ENCODE measurements around the gene KCTD18.

The KCTD18 gene

GRCh38 chr2:200476836-200477235, 33.0 kb downstream of the KCTD18 start:
- Histone ChIP-seq H3K27me3 (ENCODE audit: low read depth) (no peaks in the 10 kb centered on the region), H3K9me3 (no peaks in the 10 kb centered on the region), H3K4me3 (no peak overlapping the region), H3K36me3 (replicated peaks) (0 out of 2 replicates have a peak, but pooled peaks cover 6% of the 10 kb centered on the region), H3K4me1 (no peaks in the 10 kb centered on the region)
- in situ Hi-C loops (cut with MboI; ENCODE audit: low sequenced_read_pairs): loop anchor here (10.0 kb wide), 1 partner anchor 162 kb away; no protein-coding TSS in a partner anchor
- no peak for DNase-seq (ENCODE audit: low spot score in 2 of 2)

GRCh38 chr2:200475795-200476194, 34.1 kb downstream of the KCTD18 start:
- Histone ChIP-seq H3K36me3 (replicated peaks) (0 out of 2 replicates have a peak, but pooled peaks cover 6% of the 10 kb centered on the region), H3K4me1 (no peaks in the 10 kb centered on the region), H3K4me3 (no peak overlapping the region), H3K9me3 (no peaks in the 10 kb centered on the region), H3K27me3 (ENCODE audit: low read depth) (no peaks in the 10 kb centered on the region)
- in situ Hi-C loops (cut with MboI; ENCODE audit: low sequenced_read_pairs): loop anchor here (10.0 kb wide), 1 partner anchor 161 kb away; no protein-coding TSS in a partner anchor
- no peak for DNase-seq (ENCODE audit: low spot score in 2 of 2)

GRCh38 chr2:200472853-200473464, 36.9 kb downstream of the KCTD18 start:
- no peaks in the 10 kb centered on the region for H3K9me3 ChIP-seq
- H3K4me3 ChIP-seq: no peak overlapping the region
- peaks cover under 1% of the 10 kb centered on the region; the same call in 1 of the 2 replicates for H3K36me3 ChIP-seq (replicated peaks)
- DNase-seq (ENCODE audit: low spot score in 2 of 2): no peak
- in situ Hi-C loops (cut with MboI; ENCODE audit: low sequenced_read_pairs): loop anchor here (5.0 to 10.0 kb wide), 2 partner anchors 158 to 496 kb away; no protein-coding TSS in a partner anchor
- no peaks in the 10 kb centered on the region for H3K27me3 ChIP-seq (ENCODE audit: low read depth)
- no peaks in the 10 kb centered on the region for H3K4me1 ChIP-seq

- Histone ChIP-seq H3K4me3 (no peak overlapping the region), H3K27me3 (ENCODE audit: low read depth) (no peaks in the 10 kb centered on the region), H3K36me3 (replicated peaks) (no peaks in the 10 kb centered on the region; the same call in 1 of the 2 replicates), H3K9me3 (no peaks in the 10 kb centered on the region), H3K4me1 (no peaks in the 10 kb centered on the region)
- no peak for DNase-seq (ENCODE audit: low spot score in 2 of 2)
- in situ Hi-C loops (cut with MboI; ENCODE audit: low sequenced_read_pairs): loop anchor here (5.0 to 10.0 kb wide), 2 partner anchors 157 to 495 kb away; no protein-coding TSS in a partner anchor
These were observed 37.8 kb downstream of the KCTD18 start for GRCh38 chr2:200471928-200472645.

- H3K4me3 ChIP-seq: no peak overlapping the region
- H3K9me3 ChIP-seq: no peaks in the 10 kb centered on the region
- DNase-seq (ENCODE audit: low spot score in 2 of 2): peak; percentile 11 to 25
- in situ Hi-C loops (cut with MboI; ENCODE audit: low sequenced_read_pairs): loop anchor here (5.0 to 10.0 kb wide), 2 partner anchors 157 to 494 kb away; no protein-coding TSS in a partner anchor
- H3K36me3 ChIP-seq (replicated peaks): no peaks in the 10 kb centered on the region; the same call in 1 of the 2 replicates
- H3K4me1 ChIP-seq: no peaks in the 10 kb centered on the region
- no peaks in the 10 kb centered on the region for H3K27me3 ChIP-seq (ENCODE audit: low read depth)
These were observed 38.5 kb downstream of the KCTD18 start for GRCh38 chr2:200471324-200471848.

- in situ Hi-C loops (cut with MboI; ENCODE audit: low sequenced_read_pairs): loop anchor here (5.0 to 10.0 kb wide), 2 partner anchors 155 to 493 kb away; no protein-coding TSS in a partner anchor
- no peaks in the 10 kb centered on the region for H3K9me3 ChIP-seq
- DNase-seq (ENCODE audit: low spot score in 2 of 2): no peak
- no peaks in the 10 kb centered on the region for H3K27me3 ChIP-seq (ENCODE audit: low read depth)
- H3K36me3 ChIP-seq (replicated peaks): no peaks in the 10 kb centered on the region; the same call in 1 of the 2 replicates
- H3K4me3 ChIP-seq: no peak overlapping the region
- H3K4me1 ChIP-seq: no peaks in the 10 kb centered on the region
These were observed 39.6 kb downstream of the KCTD18 start for GRCh38 chr2:200470230-200470629.

GRCh38 chr2:200469708-200470211, 40.1 kb downstream of the KCTD18 start:
- Histone ChIP-seq H3K36me3 (replicated peaks) (no peaks in the 10 kb centered on the region; the same call in 1 of the 2 replicates), H3K4me1 (no peaks in the 10 kb centered on the region), H3K4me3 (no peak overlapping the region), H3K27me3 (ENCODE audit: low read depth) (no peaks in the 10 kb centered on the region), H3K9me3 (no peaks in the 10 kb centered on the region)
- in situ Hi-C loops (cut with MboI; ENCODE audit: low sequenced_read_pairs): loop anchor here (5.0 to 10.0 kb wide), 2 partner anchors 155 to 492 kb away; no protein-coding TSS in a partner anchor
- no peak for DNase-seq (ENCODE audit: low spot score in 2 of 2)

- no peaks in the 10 kb centered on the region for H3K27me3 ChIP-seq (ENCODE audit: low read depth)
- no peak overlapping the region for H3K4me3 ChIP-seq
- H3K9me3 ChIP-seq: no peaks in the 10 kb centered on the region
- H3K36me3 ChIP-seq (replicated peaks): no peaks in the 10 kb centered on the region; the same call in 1 of the 2 replicates
- H3K4me1 ChIP-seq: peaks cover 7% of the 10 kb centered on the region
- in situ Hi-C loops (cut with MboI; ENCODE audit: low sequenced_read_pairs): no loop called here
- no peak for DNase-seq (ENCODE audit: low spot score in 2 of 2)
These were observed 41.8 kb downstream of the KCTD18 start for GRCh38 chr2:200467806-200468681.

- in situ Hi-C loops (cut with MboI; ENCODE audit: low sequenced_read_pairs): no loop called here
- Histone ChIP-seq H3K36me3 (replicated peaks) (no peaks in the 10 kb centered on the region; the same call in 1 of the 2 replicates), H3K27me3 (ENCODE audit: low read depth) (no peaks in the 10 kb centered on the region), H3K4me3 (no peak overlapping the region), H3K9me3 (no peaks in the 10 kb centered on the region), H3K4me1 (peaks cover 7% of the 10 kb centered on the region)
- DNase-seq (ENCODE audit: low spot score in 2 of 2): no peak
These were observed 43.1 kb downstream of the KCTD18 start for GRCh38 chr2:200466425-200467418.

GRCh38 chr2:200463452-200463851, 46.4 kb downstream of the KCTD18 start:
- Histone ChIP-seq H3K4me3 (no peak overlapping the region), H3K27me3 (ENCODE audit: low read depth) (no peaks in the 10 kb centered on the region), H3K4me1 (peaks cover 7% of the 10 kb centered on the region), H3K36me3 (replicated peaks) (no peaks in the 10 kb centered on the region), H3K9me3 (no peaks in the 10 kb centered on the region)
- DNase-seq (ENCODE audit: low spot score in 2 of 2): no peak
- in situ Hi-C loops (cut with MboI; ENCODE audit: low sequenced_read_pairs): no loop called here

- DNase-seq (ENCODE audit: low spot score in 2 of 2): no peak
- H3K27me3 ChIP-seq (ENCODE audit: low read depth): no peaks in the 10 kb centered on the region
- in situ Hi-C loops (cut with MboI; ENCODE audit: low sequenced_read_pairs): no loop called here
- H3K4me3 ChIP-seq: no peak overlapping the region
- H3K9me3 ChIP-seq: no peaks in the 10 kb centered on the region
- no peaks in the 10 kb centered on the region for H3K36me3 ChIP-seq (replicated peaks)
- peaks cover 7% of the 10 kb centered on the region for H3K4me1 ChIP-seq
These were observed 47.8 kb downstream of the KCTD18 start for GRCh38 chr2:200461846-200462710.
